CD4-positive, alpha-beta T cell treated with Interleukin-15 for 1 hour (primary cell): Measurements from ENCODE around the gene ERCC1.

Experiments
- DNase-seq: peaks from one replicate; pipeline ENCODE4 v3.0.0-alpha.2; 2020

ERCC1 gene

DNA sequence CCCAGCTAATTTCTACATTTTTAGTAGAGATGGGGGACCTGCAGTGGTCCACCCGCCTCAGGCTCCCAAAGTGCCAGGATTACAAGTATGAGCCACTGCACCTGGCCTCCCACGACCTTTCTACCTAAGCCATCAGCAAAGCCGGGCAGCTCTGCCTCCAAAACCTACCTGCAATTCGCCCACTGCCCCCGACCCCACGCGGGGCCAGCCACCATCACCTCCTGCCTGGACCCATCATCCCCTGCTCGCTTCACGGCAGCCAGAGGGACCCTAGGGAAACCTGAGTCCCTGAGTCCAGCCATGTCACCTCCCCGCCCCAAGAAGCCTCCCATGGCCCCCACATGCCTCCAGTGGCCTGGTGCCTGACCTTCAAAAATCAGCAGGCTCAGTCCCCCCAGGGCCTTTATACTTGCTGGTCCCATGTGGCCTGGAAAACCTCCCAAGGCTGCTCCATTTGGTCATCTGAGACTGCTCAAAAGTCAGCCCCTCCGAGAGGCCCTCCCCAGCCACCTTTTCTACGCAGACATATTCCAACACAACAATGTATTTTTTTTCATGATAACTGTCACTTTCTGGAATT is 65.4 kb downstream of the ERCC1 start:
- no peak for DNase-seq

DNA sequence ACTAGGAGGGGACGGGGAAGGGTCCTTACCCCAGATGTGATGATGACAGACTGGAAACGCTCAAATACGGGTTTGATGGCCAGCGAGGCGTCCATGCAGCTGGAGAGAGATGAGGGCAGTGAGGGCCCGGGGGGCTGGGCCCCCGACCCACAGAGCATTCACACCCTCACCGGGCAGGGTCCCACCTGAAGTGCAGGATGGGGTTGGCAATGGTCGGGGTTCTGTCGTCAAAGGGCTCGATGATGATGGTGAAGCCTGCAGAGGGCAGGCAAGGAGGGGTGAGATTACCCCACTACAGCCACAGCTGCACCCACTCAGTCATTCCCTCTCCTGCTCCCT is 66.3 kb downstream of the ERCC1 start:
- no peak for DNase-seq
